AG04449 (cell line): Measurements from ENCODE around the gene MLN.
A peak's percentile ranks its signal among the peaks of the same experiment; 100 is the strongest.

Experiments used
- CTCF ChIA-PET: fragments of 350-600 bp; formaldehyde crosslinking; extraction: SDS; loops from one replicate; lab custom pipeline; 2021; ENCODE audit warnings: antibody characterized with exemption; lab: Yijun Ruan, JAX
- POLR2A ChIA-PET: fragments of 400-600, 350-600 bp; formaldehyde crosslinking; extraction: SDS; loops from one replicate; lab custom pipeline; 2020; ENCODE audit warnings: antibody characterized with exemption, inconsistent platforms; lab: Yijun Ruan, JAX
- DNase-seq: peaks from one replicate; pipeline ENCODE4 v3.0.0-alpha.2; 2010; ENCODE audit warnings: low read depth, low spot score
- H3K4me3 ChIP-seq: 2 replicates; pipeline ENCODE4 v1.5.1; 2011; ENCODE audit warnings: low read depth, mild to moderate bottlenecking, control low read depth, low read length
- TF ChIP-seq, protein P1 (sequence below): IDR thresholded peaks from one replicate; pipeline ENCODE4 v1.5.1; 2011; ENCODE audit warnings: mild to moderate bottlenecking, moderate library complexity, low read length, control low read depth, inconsistent platforms; ENCODE audit not compliant: insufficient read depth; ENCODE audit errors: missing control alignments

Gene MLN

DNA sequence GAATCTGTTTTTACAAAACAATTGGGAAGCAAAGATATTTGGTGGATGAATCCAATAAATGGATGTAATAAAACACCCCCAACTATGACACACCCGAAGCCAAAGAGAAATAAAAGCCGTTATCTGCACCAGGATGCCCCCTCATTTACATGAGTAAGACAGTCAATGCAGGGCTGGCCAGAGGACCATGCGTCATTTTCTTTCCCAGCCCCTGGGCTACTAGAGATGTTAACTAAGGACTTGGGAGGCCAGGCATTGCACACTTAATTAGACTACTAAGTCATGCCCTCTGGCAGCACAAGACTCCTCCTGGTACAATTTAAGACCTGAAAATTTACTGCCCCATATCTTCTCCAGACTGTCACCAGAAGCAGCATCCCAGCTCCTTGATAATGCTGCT lies 18.0 kb downstream of the MLN start:
- peak; percentile 47 for DNase-seq
- ChIA-PET CTCF (interaction anchor here (1.1 to 12.9 kb wide), 3 partner anchors 15 to 201 kb away, joined by 3 to 231 read pairs (median 5); no protein-coding TSS in a partner anchor), POLR2A (interaction anchor here (1.4 kb wide), 1 partner anchor 14 kb away, joined by 6 read pairs; no protein-coding TSS in a partner anchor)
- no peak overlapping the region for H3K4me3 ChIP-seq
- TF ChIP-seq, protein P1, sequence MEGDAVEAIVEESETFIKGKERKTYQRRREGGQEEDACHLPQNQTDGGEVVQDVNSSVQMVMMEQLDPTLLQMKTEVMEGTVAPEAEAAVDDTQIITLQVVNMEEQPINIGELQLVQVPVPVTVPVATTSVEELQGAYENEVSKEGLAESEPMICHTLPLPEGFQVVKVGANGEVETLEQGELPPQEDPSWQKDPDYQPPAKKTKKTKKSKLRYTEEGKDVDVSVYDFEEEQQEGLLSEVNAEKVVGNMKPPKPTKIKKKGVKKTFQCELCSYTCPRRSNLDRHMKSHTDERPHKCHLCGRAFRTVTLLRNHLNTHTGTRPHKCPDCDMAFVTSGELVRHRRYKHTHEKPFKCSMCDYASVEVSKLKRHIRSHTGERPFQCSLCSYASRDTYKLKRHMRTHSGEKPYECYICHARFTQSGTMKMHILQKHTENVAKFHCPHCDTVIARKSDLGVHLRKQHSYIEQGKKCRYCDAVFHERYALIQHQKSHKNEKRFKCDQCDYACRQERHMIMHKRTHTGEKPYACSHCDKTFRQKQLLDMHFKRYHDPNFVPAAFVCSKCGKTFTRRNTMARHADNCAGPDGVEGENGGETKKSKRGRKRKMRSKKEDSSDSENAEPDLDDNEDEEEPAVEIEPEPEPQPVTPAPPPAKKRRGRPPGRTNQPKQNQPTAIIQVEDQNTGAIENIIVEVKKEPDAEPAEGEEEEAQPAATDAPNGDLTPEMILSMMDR: no peak

DNA sequence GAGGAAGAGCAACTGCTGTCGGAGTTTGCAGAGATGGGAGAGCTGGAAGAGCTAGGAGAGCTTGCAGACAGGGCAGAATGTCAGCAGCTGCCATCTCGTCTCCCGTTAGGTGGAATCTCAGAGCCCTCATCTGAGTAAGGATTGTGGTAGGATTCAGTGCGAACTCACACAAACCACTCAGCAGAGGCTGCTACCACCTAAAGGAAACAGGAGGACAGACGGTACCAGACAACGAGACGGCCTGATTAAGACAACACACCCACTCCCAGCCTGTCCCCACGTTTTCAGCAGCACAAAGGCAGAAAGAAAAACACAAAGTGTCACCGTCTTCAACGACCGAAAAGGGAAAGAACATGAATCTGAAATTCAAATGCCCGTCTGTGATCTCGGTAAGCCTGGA lies 19.0 kb downstream of the MLN start:
- TF ChIP-seq, protein P1: no peak
- ChIA-PET POLR2A (no interaction called here), CTCF (interaction anchor here (1.2 to 12.9 kb wide), 2 partner anchors 14 to 243 kb away, joined by 4 to 231 read pairs; no protein-coding TSS in a partner anchor)
- no peak overlapping the region for H3K4me3 ChIP-seq
- DNase-seq: no peak

DNA sequence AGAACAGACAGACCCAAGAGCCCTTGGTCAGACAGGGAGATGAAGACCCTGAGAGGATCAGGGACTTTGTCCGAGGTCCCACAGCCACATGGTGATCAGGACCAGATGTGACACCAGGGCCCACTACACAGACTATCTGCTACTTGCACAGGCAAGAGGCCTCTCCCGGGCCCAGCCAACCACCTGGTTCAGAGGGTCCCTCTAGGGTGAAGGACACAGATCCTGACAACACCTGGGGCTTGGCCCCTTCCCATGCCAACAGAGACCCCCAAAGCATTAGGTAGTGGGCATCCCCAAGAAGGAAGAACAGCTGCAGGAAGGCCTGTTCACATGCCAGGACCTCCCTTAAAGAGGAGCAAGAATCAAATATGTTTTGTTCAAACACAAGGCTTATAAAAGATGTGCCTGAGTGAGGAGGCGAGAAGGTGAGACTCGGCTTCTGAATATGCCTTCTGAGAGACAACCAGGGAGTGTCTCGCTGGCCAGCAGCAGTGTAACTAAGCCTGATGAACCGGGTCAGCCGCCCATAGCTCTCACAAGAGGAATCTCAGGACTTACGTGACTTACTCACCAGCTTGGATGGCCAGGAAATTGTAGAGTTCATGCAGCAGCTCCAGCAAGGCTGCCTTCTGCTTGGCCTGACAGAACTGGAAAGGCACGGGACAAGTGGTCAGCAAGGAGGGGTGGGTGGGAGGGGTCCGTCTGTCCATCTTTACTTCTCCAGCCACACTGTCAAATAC lies 19.9 kb downstream of the MLN start:
- CTCF ChIA-PET: interaction anchor here (1.2 to 12.9 kb wide), 2 partner anchors 13 to 243 kb away, joined by 4 to 231 read pairs; no protein-coding TSS in a partner anchor
- POLR2A ChIA-PET: no interaction called here
- no peak for DNase-seq

DNA sequence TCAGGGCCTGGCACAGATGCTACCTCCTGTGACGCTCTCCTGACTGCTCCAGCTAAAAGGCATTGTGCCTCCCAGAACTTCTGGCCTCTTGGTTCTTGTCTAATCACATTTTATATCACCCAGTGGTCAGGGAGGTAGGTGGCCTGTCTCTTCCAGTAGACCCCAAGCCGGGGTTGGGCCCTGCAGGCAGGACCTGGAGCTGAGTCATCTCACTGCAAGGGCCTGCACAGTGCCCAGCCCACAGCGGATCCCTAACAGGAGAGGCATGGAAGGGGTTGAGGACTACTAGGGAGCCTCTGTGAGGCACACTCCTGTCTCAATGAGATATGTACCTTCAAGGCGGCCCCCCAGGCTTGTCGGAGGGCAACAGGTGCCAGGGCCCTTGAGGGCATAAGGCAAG lies 21.2 kb downstream of the MLN start:
- POLR2A ChIA-PET: interaction anchor here (1.2 kb wide), 1 partner anchor 10 kb away, joined by 5 read pairs; no protein-coding TSS in a partner anchor
- DNase-seq: no peak
- CTCF ChIA-PET: interaction anchor here (1.0 to 12.9 kb wide), 2 partner anchors 11 to 192 kb away, joined by 3 to 231 read pairs; no protein-coding TSS in a partner anchor
- H3K4me3 ChIP-seq: no peak overlapping the region
- TF ChIP-seq, protein P1: no peak

More for the DNA sequence above, 19.9 kb downstream of the MLN start:
- H3K4me3 ChIP-seq: no peak overlapping the region
- TF ChIP-seq, protein P1: no peak

DNA sequence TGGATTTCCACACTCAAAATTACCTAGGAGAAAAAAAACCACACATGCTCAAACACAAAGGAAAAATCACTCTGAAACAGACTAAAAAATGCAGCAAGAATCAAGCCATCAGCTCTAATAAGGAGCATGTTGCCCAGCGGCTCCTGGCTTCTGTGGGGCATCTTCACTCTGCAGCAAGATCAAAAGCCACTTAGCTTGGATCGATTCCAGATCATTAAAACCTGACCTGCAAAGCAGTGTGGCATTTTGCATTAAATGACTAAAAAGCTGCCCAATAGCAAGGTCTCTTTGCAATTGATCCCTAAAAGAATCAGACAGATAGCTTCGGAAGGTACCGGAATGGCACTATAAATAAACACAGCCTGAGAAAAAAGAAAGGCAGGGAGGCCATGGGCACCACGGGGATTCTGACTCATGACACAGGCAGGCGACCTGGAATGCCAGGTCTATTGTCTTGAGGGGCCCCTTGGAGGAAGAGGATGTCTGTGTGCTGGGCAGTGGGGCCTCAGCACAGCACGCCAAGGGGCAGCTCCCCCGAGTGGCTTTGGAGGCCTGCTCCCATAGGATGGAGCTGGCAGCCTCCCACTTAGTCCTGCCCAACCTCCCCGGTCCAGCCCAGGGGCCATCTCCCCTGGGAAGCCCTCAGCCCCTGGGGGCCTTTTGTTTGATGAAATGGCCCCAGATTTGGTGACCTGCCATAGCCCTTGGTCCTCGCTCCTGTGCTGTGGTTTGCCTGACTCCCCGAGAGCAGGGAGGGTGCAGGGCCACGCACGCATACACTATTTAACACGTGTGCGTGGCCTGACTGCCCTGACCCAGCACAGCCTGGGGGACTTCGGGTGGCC lies 22.4 kb downstream of the MLN start:
- no peak for DNase-seq
- CTCF ChIA-PET: interaction anchor here (1.1 to 12.9 kb wide), 3 partner anchors 10 to 247 kb away, joined by 3 to 231 read pairs (median 6); no protein-coding TSS in a partner anchor
- TF ChIP-seq, protein P1: no peak
- no peak overlapping the region for H3K4me3 ChIP-seq
- POLR2A ChIA-PET: interaction anchor here (1.2 kb wide), 1 partner anchor 9 kb away, joined by 5 read pairs; no protein-coding TSS in a partner anchor
